ENCODE data around the gene GYG1. TPM values are rescaled to one million over a fixed set of nuclear protein-coding genes. Genes with fewer than 3 reads are reported as not detected.

The GYG1 gene
- total RNA-seq, 1 donor from 2014 or later = 20.0 TPM

DNA sequence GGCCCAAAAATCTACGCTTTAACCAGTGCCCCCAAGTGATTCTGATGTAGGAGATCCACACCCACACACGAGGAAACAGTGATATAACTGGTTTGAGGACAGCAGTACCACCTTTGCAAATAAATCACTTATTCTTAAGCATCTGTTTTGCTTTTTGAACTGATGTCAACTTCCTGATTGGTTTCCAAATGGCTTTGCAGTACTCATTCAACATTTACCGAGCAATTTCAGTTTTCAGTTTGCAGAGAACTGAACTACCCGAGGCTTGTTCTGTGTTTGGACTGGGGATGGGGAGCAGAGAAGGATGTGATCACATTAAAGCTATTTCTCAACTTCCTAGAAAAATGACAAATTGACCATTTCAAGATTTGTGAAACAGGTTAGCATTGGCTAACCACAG is 1.1 kb upstream of the GYG1 start:
- no peak for DNase-seq

DNA sequence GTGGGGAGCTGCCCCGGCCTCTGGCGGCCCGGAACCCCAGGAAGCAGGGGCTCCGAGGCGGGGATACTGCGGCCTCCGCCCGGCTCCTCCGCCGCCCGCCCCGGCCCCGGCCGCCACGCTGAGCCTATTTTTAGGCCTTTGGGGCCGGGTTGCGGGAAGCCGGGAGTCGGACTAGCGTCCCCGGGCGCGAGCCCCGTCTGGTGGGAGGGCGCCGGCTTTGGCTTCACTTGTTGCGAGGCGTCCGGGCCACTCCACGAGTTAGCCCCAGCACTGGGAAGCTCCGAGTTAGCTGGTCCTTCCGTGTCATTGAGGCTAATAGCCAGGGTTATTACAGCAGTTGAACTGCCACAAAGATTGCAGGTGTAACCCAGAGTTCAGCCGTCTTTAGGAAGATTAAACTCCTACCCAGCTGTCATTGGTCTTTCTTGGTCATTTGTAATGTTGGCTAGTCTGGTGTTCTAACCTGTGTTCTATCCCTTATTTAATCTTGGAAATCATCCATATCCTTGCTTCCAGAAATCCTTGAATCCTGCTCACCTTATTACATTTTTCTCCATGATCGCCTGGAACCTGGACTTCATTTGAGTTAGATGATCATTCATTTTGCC is 791 bp downstream of the GYG1 start:
- DNase-seq = no peak

DNA sequence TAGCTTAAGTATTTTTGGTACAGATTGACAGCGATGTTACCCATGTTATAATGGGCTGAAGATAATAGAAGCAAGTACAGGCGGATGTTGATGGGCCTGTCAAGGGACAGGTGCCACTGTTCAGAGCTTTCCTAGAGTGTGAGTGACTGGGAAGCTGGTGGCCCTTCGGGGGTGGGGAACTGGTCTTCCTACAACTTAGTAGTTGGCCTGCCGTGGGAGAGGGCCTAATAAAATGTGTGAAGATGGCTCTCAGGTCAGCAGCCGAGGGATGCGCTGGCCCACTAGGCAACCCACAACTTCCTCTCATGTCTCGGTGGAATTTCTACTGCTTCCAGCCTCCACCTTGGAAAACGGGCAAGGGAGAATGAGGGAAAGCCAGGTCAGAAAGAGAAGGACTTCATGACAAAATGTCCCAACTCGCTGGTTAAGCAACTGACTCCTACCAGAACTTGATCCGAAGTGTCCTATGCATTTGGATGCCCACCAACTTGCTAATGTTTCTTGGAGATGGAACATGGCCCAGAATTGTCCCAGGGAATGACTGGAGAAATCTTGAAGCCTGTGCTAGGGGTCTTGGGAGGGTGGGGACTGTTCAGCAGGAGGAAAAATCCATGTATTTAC is 1.4 kb downstream of the GYG1 start:
- no peak for DNase-seq

DNA sequence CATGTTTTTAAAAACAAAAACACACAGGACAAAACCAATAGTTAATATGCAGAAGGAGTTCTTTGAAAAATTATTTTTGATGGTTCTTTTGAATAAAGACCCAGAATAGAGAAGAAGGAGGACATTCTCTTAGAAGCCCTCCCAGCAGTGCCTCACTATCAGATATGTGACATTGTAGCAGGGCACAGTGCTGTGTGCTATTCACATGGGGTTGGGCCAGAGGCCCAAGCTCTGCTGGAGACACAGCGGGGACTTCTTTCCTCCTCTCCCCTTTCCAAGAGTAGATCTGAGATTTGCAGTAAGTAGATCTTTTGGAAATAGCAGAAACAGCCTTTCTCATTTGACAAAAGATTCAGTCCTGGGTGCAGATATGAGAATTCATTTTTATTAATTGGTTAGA is 6.3 kb downstream of the GYG1 start:
- no peak for DNase-seq

DNA sequence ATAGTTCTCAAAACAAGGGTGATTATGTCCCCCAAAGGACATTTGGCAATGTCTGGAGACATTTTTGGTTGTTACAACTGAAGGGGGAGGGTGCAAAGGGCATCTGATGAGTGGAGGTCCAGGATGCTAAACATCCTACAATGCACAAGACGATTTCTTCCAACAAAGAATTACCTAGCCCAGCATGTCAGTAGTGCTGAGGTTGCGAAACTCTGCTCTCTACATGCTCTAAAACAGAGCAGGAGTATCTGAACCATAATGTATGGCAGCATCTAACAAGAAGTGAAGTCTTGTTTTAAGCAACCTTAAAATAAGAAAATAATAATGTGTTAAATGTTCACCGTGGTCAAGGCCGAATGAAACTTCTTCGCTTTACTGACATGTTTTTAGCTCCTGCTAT is 7.0 kb downstream of the GYG1 start:
- no peak for DNase-seq

DNA sequence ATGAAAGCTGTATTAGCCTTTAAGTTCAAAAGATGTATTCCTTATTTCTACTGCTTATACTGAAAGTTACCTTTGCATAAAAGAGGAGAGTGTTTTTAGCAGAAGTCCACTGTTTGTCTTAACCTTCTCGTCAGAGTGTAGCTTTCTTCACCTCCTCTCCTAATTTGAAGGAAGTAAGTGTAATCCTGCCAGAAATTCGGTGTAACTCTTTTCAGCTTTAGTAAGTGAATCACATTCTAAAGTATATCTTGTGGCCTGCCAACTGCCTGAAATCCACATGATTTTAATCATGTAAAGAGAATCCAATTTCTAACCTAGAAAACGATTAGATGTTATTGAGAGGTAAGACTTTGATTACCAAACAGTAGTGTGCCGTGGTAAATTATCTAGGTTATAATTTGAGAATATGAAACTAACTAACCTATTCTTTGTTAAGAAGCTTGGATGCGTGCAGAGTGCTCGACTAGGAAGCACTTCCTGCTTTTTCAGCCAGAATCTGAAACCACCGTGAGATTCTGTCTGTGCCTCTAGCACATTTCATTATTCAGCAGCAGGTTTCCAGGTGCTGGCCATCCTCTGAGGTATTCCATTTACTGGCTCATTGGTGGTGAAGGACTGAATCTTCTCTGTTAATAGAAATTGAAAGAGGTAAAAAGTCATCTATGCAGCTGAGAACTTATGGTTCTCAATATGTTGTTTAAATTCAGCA is 7.5 kb downstream of the GYG1 start:
- no peak for DNase-seq

DNA sequence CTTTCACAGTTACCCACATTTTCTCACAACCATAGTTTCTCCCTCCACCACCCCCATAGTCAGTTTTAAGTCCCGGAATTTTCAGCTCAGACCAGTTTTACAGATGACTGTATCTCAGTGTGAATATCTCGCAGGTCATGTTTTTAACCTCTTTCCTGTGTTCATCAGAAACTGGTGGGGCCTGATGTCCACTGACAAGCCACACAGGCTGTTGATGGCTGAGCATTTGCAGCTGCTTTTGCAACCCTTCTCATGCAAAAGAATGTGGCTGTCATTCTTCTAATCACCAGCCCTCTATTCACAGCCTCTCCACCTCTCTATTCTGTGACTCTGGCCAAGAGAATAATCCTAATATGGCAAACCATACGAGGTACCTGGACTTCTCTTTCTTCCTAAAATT is 8.5 kb downstream of the GYG1 start:
- no peak for DNase-seq

DNA sequence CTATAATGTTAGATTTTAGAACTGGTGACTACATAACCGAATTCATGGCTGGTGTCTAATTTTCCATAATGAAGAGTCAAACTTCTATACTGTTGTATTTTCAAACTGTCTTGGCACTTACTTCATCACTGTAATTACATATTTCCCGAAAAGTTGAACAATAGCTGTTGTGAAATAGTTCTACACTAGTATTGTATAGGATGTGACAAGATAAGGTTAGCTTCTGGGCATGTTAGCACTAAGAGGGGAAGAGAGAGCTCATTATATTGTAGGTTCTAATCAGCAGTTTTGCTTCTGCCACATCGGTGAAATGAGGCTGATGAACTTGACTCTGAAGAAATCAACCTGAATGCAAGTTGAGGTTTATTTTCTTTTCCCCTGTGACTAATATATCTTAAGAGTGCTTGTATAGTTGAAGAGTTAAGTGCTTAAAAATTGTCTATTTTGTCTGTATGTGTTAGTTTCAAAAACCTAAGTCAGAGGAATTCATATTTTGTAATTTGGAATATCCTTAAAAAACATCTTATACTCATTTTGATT is 8.9 kb downstream of the GYG1 start:
- no peak for DNase-seq

DNA sequence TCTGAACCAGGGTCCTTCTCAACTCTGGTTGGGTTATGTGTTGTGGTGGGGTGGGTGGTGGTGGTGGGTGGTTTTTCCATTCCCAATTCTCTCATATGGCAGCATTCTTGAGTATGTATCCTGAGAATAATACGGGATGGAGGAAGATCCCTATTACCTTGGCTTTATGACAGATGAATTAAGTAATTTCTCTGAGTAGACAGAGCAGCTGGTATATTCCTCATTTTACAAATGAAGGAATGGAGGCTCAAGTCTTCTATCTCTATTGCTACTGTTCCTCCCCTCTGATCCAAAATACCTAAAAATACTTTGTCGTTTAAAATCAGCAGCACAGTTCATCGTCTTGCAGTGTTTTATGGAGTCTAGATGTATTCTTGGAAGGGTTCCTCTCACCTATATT is 10.4 kb downstream of the GYG1 start:
- DNase-seq = no peak

DNA sequence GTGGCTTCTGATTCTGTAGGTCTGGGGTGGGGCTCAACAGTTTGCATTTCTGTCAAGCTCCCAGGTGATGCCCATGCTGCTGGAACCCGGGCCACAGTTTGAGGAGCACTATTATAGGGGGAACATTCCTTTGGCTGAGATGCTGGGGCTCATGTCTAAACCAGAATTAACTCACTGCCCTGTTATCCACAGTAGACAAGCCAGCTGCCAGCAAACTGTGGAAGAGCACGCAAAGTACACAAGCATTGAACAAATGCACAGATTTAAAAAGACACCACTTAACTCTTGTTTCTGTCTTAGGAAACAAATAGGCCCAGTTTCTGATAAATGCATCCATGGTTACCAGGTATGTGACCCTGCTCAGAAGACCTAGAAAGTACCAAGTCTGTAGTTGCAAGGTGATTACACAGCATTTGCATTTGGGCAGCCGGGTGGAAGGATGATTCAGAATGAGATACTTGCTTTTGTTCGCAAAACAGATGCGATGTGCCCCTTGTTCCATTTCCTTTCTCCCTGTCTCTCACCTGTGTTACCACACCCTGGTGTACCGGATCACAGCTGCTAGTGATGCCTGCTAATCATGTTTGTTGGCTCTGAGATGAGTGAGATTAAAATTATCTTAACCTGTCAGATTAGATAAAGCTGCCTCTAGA is 12.4 kb downstream of the GYG1 start:
- no peak for DNase-seq

DNA sequence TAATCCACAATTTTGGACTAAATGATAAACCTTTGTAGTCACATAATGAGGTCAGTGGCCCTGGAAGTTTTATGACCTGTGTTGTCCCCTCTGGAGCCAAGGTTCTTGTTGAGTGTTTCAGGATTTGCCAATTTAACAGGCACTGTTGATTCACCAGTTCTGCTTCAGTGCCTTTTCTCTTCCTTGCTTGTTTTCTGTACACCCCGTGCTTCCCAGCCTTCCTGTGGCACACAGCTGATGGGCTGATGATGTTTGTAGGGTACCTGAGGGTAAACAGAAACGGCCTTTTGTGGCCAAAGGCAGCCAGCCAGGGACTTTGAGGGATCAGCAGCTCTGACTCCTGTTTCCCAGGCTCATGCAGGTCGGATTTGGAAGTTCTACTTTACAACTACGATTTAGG is 13.3 kb downstream of the GYG1 start:
- DNase-seq = no peak

DNA sequence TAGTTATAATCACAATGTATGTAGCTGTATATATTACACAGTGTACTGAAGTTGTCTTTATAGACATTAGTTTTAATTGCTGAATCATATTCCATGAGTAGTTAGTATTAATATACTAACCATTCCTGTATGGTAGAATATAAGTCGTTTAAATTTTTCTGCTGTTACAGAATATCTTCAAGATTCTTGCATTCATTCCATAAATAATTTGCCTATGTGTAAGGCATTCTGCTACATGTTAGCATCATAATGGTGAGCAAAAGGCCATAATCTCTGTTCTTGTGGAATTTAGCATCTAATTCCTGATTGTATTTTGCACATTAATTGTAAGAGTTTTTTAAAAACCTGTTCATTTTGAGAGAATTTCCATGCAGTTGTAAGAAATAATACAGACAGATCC is 14.1 kb downstream of the GYG1 start:
- no peak for DNase-seq

DNA sequence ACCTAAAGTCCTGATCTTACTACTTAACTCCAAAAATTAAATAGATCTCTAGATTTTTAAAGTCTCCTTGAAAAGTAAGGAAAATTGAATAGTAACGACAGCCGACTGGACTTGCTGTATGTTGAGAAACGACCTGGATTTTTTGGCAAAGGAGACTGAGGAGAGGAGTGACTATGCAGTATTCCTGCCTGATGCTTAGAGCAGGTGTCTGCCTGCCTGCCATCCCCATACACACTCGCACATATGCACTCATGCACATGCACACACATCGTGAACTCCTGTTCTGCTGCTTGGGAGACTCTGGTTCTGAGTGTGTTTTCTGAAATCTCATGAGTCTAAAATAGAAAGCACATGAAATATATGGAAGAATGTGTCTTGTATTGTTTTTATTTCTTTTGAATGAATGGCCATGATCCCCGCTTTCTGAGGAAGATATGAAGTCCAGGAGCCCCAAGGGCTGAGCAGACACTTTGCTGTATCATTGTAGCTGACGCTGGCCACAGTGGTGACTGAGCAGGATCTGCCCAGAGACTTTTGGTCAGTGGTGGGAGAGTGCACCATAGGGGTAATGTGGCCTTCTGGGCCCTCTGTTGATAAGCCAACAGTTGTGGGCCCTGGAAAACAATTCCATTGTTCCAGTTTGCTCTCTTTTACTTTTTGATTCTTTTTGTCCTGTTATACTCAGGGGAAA is 16.4 kb downstream of the GYG1 start:
- no peak for DNase-seq

DNA sequence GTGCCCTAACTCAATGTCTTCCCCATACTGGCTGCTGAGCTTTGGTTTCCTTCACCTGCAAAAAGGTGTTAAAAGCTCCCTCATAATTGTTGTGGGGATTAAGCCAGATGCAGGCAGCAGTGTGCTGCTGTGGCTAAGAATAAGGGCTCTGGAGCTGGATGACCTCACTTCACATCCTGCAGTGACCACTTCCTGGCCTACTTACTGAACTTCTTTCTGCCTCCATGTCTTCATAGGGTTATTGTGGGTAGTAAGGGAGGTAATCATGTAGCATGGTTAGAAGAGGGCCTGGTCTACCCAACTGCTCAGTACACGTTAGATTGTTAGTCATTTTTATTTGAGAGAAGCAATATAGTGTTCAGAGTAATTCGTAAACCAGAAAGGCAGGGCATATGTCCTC is 18.4 kb downstream of the GYG1 start:
- no peak for DNase-seq

DNA sequence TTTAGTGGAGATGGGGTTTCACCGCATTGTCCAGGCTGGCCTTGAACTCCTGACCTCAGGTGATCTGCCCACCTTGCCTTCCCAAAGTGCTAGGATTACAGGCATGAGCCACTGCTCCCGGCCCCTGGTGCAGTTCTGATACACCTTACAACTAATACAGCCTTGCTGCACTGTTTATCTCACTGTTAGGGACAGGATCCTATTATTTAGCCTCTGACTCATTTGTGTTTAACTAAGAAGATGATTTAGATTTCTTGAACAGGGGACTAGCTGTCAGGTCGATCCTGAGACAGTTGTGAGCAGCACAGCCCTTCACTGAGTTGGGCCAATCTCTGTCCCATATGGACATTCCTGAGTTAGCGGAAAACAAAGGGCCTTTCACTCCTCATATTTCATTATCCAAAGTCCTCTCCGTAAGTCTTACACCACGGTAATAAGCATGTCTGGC is 19.2 kb downstream of the GYG1 start:
- no peak for DNase-seq

DNA sequence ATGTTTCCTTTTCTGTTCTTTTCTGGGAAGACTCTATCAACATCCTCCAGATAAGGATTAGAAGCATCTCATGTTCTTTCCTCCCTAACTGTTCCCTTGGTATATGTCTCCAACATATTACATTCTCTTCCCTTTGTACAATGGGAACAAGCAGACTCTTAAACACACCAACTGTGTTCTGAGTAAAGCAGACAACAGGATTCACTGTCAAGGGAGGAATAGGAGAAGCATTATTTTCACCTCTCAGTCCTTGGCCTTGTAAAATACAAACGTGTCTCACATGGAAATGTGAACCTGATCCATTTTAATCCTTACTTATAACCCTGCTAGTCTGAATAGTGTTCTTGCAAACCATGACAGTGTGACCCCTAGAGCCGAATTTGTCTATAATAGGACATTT is 19.6 kb downstream of the GYG1 start:
- DNase-seq = no peak

DNA sequence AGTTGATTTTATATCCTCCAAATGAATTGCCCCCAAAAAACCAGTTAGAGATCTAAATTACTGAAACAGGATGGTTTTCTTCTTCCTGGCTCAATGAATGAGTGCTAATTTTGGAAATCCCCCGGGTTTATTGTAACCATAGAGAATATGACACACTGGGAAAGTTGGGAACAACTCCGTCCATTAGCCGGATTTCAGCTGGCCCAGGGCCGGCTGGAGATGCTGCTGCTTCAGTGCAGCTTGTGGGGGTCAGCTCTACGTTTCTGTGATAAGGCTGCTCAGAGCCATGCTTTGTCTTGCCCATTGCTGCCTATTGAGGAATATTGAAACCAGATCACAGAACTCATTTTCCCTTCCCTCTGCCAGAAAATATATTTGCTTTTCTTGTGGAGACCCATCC is 20.3 kb downstream of the GYG1 start:
- DNase-seq = no peak

DNA sequence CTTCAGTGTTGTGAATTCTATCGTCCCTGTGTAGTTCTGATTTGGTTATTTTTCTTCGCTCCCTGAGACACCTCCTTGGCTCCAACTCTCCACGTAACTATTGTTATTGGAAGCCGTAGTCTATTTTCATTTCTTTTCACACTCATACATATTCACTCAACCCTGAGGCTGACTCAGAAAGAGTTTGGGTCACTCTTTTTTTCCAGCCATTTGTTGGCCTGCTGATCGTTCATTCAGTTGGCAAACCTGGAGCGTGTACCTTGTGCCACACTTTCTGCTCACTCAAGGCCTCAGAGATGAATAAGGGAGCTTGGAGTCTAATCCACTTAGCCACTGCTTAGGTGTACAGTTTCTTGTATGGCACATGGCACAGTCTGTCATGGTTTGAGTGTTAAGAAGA is 22.4 kb downstream of the GYG1 start:
- no peak for DNase-seq

DNA sequence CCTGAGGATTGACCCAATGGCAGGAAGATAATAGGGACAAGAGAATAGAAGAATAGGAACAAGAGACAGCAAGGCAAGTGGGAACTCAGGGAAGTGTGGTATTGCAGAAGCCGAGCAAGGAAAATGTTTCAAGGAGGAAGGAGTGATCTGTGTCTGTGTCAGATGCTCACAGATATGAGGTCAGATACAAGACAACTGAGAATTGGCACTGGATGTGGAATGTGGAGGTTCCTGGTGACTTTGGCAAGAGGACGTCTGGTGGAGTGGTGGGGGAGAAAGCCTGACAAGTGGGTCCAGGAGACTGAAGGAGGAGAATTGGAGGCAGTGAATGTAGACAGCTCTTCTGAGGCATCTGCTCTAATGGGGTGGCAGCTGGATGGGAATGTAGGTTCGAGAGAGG is 24.1 kb downstream of the GYG1 start:
- DNase-seq = no peak

DNA sequence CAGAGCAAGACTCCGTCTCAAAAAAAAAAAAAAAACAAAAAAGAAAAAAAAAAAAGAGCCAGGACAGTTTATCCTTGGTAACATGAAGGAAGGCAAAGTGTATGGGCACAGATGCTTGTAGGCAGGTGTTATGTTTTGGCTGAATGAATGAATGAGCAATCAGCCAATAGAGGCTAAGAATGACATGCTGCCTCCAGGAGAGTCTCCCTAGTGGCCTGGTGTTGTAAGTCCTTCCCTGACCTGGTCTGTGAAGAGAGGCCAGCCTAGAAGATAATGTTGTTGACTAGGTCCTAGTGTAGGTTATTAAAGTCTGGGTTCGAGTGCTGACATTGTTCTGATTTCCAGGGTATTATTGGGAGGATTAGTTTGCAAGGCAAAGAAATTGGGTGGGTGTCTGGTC is 24.9 kb downstream of the GYG1 start:
- no peak for DNase-seq

DNA sequence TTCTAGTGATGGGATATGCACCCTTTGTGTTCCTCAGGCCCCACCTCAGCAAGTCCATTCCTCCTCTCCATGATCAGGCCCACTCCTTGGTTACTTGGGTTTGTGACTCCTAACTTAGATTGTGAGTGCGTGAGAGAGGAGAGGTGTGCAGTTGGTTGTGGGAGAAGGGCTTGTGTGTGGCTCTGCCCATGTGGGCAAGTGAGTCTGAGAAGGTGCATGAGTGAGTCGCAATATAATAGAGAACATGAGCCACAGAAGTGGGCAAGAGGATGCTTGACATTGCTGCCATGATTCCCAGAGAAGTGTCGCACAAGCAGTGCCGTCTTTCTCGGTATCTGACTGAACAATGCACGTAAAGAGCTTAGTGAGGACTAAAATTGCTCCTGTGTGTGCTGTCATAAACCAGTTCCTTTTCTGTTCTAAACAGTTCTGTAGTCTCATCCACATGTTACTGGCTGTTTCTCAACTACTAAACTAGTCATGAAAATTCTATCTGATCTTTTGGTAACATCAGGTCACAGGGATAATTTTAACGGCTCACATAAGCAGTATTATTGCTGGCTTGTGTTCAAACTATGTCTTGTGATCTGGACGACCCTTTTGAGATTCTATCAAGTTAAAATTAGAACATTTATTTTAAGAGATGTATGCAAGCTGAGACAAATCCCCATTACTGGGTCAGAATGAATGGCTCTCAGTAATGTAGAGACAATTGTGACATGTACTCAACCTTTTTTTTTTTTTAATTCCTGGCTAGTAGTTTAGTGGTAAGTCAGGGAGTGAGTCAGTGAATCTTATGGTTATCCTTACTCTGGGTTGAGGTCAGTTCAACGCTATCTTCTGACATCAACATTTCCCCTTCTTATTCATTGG is 25.6 kb downstream of the GYG1 start:
- no peak for DNase-seq

DNA sequence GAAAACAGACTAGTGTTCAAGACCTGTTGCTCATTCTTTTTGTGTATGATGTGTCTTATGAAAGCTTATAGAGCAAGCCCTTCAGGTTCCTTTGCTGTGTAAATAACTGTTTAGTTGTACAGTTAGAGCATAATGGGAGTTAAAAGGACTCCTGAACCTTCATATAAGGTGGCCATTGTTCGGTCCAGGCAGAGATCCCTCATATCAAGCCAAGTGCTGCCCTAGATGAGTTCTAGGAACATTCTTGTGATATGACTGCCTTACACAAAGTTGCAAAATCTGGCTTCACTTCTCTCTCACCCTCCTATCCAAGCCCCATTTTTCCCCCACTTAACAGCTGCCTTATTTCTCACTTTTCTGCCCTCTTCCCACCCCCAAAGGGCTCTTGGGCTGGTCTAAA is 26.9 kb downstream of the GYG1 start:
- no peak for DNase-seq

Data from skin of body (tissue), 2 donors.